NCI-H1105 (cell line): ENCODE data around the gene NLGN1.

Source experiments
- DNase-seq: peaks from one replicate; lab custom pipeline; 2025; lab: John Stamatoyannopoulos, UW

The NLGN1 gene

GRCh38 chr3:173912126-173912525 lies 514.6 kb downstream of the NLGN1 start:
- no peak for DNase-seq

GRCh38 chr3:173913397-173913796 lies 515.9 kb downstream of the NLGN1 start:
- DNase-seq: peak; percentile 53

GRCh38 chr3:173913974-173914421 lies 516.5 kb downstream of the NLGN1 start:
- no peak for DNase-seq

- DNase-seq: no peak
Observed at GRCh38 chr3:173916799-173917198, 519.3 kb downstream of the NLGN1 start.

- no peak for DNase-seq
Observed at GRCh38 chr3:173920386-173920785, 522.8 kb downstream of the NLGN1 start.

- DNase-seq: no peak
Observed at GRCh38 chr3:173921732-173922131, 524.2 kb downstream of the NLGN1 start.

GRCh38 chr3:173923204-173923603 lies 525.7 kb downstream of the NLGN1 start:
- DNase-seq: no peak

- no peak for DNase-seq
Observed at GRCh38 chr3:173930251-173930650, 532.7 kb downstream of the NLGN1 start.

GRCh38 chr3:173932624-173933023 lies 535.1 kb downstream of the NLGN1 start:
- no peak for DNase-seq

GRCh38 chr3:173933113-173933512 lies 535.6 kb downstream of the NLGN1 start:
- DNase-seq: no peak

- DNase-seq: no peak
Observed at GRCh38 chr3:173936316-173936715, 538.8 kb downstream of the NLGN1 start.

- peak; percentile 26 for DNase-seq
Observed at GRCh38 chr3:173938159-173938558, 540.6 kb downstream of the NLGN1 start.

GRCh38 chr3:173938616-173939015 lies 541.1 kb downstream of the NLGN1 start:
- no peak for DNase-seq

- no peak for DNase-seq
Observed at GRCh38 chr3:173939331-173939730, 541.8 kb downstream of the NLGN1 start.

GRCh38 chr3:173943264-173943663 lies 545.7 kb downstream of the NLGN1 start:
- no peak for DNase-seq

GRCh38 chr3:173945170-173945569 lies 547.6 kb downstream of the NLGN1 start:
- DNase-seq: no peak

GRCh38 chr3:173945806-173946205 lies 548.3 kb downstream of the NLGN1 start:
- no peak for DNase-seq

- no peak for DNase-seq
Observed at GRCh38 chr3:173954647-173955046, 557.1 kb downstream of the NLGN1 start.

- DNase-seq: no peak
Observed at GRCh38 chr3:173957646-173958045, 560.1 kb downstream of the NLGN1 start.

- no peak for DNase-seq
Observed at GRCh38 chr3:173958805-173959204, 561.3 kb downstream of the NLGN1 start.

- DNase-seq: peak; percentile 68
Observed at GRCh38 chr3:173970281-173970680, 572.7 kb downstream of the NLGN1 start.

- no peak for DNase-seq
Observed at GRCh38 chr3:173976281-173976680, 578.7 kb downstream of the NLGN1 start.

- no peak for DNase-seq
Observed at GRCh38 chr3:173977747-173978146, 580.2 kb downstream of the NLGN1 start.

- DNase-seq: no peak
Observed at GRCh38 chr3:173983343-173983742, 585.8 kb downstream of the NLGN1 start.

- DNase-seq: no peak
Observed at GRCh38 chr3:173986861-173987410, 589.4 kb downstream of the NLGN1 start.
